Hepatocyte (in vitro differentiated cells): ENCODE data around the gene RIN3.

Source experiments
- CTCF ChIP-seq: fragments of 200-600 bp; sonication (generic); IDR thresholded peaks from 2 replicates; pipeline ENCODE4 v1.5.1; 2016; ENCODE audit warnings: antibody characterized with exemption, mild to moderate bottlenecking; ENCODE audit not compliant: poor library complexity
- EZH2 ChIP-seq: fragments of 200-600 bp; sonication (generic); IDR thresholded peaks from 2 replicates; pipeline ENCODE4 v1.6.1; 2016; ENCODE audit warnings: antibody characterized with exemption, mild to moderate bottlenecking, borderline replicate concordance

GRCh38 chr14:92480856-92481255 is 32.7 kb upstream of the RIN3 start:
- TF ChIP-seq EZH2 = no peak
- no peak for TF ChIP-seq CTCF
